HG02970 (cell line): Measurements from ENCODE around the gene SAYSD1.
"Not testable (repeated sequence)": the region's sequence is repeated elsewhere in the genome, so short reads cannot be mapped to it uniquely, and the experiment has no call there.

ENCODE experiments used
- ATAC-seq: cut with Tn5 transposase; IDR thresholded peaks from one replicate; pipeline ENCODE4 v1.9.1; 2021; ENCODE audit warnings: mild to moderate bottlenecking, moderate library complexity, moderate number of reproducible peaks; ENCODE audit not compliant: unreplicated experiment, low FRiP score

The SAYSD1 gene

GRCh38 chr6:39114704-39115599, at the start of gene SAYSD1:
Gene SAYSD1 (minus strand): TSS chr6:39115186. CDS start chr6:39115089, 97 bp downstream.
- peak; percentile 94 for ATAC-seq

GRCh38 chr6:39157511-39157910, 42.5 kb upstream of the SAYSD1 start:
- ATAC-seq = no peak

- ATAC-seq = no peak
These were observed 41.8 kb upstream of the SAYSD1 start for GRCh38 chr6:39156801-39157200.

GRCh38 chr6:39154705-39155104, 39.7 kb upstream of the SAYSD1 start:
- ATAC-seq = no peak

- ATAC-seq = no peak
These were observed 38.9 kb upstream of the SAYSD1 start for GRCh38 chr6:39153766-39154397.

GRCh38 chr6:39152262-39152661, 37.3 kb upstream of the SAYSD1 start:
- no peak for ATAC-seq

GRCh38 chr6:39151211-39151610, 36.2 kb upstream of the SAYSD1 start:
- no peak for ATAC-seq

- ATAC-seq = no peak
These were observed 29.6 kb upstream of the SAYSD1 start for GRCh38 chr6:39144481-39145173.

- ATAC-seq = no peak
These were observed 28.4 kb upstream of the SAYSD1 start for GRCh38 chr6:39143238-39143930.

- no peak for ATAC-seq
These were observed 25.7 kb upstream of the SAYSD1 start for GRCh38 chr6:39140556-39141167.

- ATAC-seq = no peak
These were observed 22.3 kb upstream of the SAYSD1 start for GRCh38 chr6:39137245-39137644.

GRCh38 chr6:39136207-39136606, 21.2 kb upstream of the SAYSD1 start:
- ATAC-seq = not testable (repeated sequence)

- not testable (repeated sequence) for ATAC-seq
These were observed 19.8 kb upstream of the SAYSD1 start for GRCh38 chr6:39134761-39135160.

- no peak for ATAC-seq
These were observed 15.7 kb upstream of the SAYSD1 start for GRCh38 chr6:39130691-39131090.

- no peak for ATAC-seq
These were observed 13.8 kb upstream of the SAYSD1 start for GRCh38 chr6:39128832-39129231.

GRCh38 chr6:39128106-39128505, 13.1 kb upstream of the SAYSD1 start:
- no peak for ATAC-seq

- no peak for ATAC-seq
These were observed 9.1 kb upstream of the SAYSD1 start for GRCh38 chr6:39124114-39124513.

- no peak for ATAC-seq
These were observed 3.9 kb upstream of the SAYSD1 start for GRCh38 chr6:39118921-39119320.

- ATAC-seq = peak; percentile 4
These were observed 640 bp downstream of the SAYSD1 start for GRCh38 chr6:39114388-39114703.

GRCh38 chr6:39113788-39114187, 1.2 kb downstream of the SAYSD1 start:
- ATAC-seq = no peak
